HFF-Myc (cell line): ENCODE data around the gene EFCAB5.
"Not testable (repeated sequence)": the region's sequence is repeated elsewhere in the genome, so short reads cannot be mapped to it uniquely, and the experiment has no call there.

Source experiments
- DNase-seq: peaks from one replicate; pipeline ENCODE4 v3.0.0-alpha.2; 2011; ENCODE audit warnings: low read depth; ENCODE audit errors: extremely low read depth
- H3K4me3 ChIP-seq: replicated peaks from 2 replicates; pipeline ENCODE4 v1.5.1; 2011; ENCODE audit warnings: low read depth, mild to moderate bottlenecking, control low read depth, low read length
- TF ChIP-seq, protein P1 (sequence below): IDR thresholded peaks from 2 replicates; pipeline ENCODE4 v1.5.1; 2012; ENCODE audit warnings: mild to moderate bottlenecking, low read depth, low read length, control low read depth; ENCODE audit errors: missing control alignments

EFCAB5 gene

DNA sequence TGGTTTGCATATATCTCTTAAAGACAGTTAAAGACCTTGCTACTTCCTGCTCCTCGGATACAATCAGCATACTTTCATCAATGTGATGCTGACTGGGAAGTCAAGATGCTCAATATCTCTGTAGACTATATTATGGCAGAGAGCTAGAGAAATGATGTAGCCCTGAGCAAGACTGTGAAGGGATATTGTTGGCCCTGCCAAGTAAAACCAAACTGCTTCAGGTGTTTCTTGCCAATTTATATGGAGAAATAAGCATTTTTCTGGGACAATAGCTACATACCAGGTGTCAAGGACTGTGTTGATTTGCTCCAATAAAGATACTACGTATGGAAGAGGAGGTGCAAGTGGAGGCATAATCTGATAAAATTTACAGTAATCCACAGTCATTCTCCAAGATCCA is 4.7 kb upstream of the EFCAB5 start:
- no peak overlapping the region for H3K4me3 ChIP-seq
- TF ChIP-seq, protein P1, sequence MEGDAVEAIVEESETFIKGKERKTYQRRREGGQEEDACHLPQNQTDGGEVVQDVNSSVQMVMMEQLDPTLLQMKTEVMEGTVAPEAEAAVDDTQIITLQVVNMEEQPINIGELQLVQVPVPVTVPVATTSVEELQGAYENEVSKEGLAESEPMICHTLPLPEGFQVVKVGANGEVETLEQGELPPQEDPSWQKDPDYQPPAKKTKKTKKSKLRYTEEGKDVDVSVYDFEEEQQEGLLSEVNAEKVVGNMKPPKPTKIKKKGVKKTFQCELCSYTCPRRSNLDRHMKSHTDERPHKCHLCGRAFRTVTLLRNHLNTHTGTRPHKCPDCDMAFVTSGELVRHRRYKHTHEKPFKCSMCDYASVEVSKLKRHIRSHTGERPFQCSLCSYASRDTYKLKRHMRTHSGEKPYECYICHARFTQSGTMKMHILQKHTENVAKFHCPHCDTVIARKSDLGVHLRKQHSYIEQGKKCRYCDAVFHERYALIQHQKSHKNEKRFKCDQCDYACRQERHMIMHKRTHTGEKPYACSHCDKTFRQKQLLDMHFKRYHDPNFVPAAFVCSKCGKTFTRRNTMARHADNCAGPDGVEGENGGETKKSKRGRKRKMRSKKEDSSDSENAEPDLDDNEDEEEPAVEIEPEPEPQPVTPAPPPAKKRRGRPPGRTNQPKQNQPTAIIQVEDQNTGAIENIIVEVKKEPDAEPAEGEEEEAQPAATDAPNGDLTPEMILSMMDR, result no peak
- no peak for DNase-seq

DNA sequence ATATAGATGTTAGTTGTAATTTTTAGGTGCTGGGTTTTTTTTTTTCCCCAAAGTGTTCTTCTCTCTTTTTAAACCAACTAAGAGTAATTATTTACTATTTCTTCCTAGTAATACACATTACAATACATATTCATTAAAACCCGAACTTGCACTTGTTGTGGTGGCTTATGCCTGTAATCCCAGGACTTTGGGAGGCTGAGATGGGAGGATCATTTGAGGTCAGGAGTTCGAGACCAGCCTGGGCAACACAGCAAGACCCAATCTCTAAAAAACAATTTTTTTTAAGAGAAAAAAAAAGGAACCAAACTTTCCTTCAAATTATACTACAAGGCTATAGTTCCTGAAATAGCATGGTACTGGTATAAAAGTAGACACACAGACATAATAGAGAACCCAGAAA is 3.8 kb downstream of the EFCAB5 start:
- DNase-seq, result no peak
- H3K4me3 ChIP-seq, result no peak overlapping the region
- TF ChIP-seq, protein P1, result no peak

DNA sequence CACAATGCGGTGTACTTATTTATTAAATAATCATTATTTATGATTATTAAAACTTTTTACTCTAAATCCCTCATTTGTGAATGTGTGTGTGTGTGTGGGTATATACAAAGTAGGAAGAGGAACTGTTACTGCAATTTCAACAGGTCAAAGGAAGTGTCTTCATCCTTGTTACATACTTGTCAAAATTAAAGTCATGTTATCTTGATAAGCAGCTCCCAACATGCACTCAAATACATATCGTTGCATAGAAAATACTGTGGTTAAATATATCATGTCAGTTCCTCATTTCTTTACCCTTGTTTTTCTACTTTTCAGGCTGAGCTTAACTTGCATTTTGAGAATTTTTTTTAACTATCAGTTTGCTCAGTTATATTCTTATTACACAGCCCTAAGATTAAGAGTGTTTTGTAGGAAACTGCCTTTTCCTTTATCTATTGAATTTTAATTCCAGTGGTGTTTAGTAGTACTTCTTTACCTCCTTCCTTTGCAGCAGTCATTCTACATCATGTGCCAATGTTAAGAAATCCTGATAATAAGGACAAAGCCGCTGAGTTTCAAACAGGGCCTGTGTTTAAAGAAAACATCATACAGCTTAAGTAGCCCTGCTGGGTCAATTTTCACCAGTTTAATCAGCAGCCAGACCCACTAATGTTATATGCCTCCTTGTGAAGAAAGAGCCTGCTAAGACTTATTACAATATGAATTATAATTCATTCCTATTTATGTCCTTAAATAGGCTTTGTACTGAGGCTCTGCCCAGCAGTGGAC is 7.2 kb downstream of the EFCAB5 start:
- TF ChIP-seq, protein P1, result no peak
- DNase-seq, result no peak
- no peak overlapping the region for H3K4me3 ChIP-seq

DNA sequence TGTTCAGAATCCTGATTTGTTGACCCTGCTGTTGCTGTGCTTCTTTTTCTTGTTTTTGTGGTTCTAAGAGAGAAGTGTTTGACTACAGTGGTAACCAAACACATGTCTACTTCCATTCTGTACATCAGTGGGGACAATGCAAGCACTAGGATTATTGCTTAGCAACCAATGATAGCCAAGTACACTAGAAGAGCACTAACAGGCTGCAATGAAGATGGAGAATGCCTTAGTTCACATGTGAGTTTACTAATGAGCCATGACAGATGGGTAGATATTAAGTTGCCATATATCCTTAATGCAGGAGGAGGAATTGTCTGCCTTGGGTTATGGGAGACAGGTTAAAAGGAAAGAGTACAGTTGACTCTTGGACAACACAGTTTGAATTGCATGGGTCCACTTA is 8.3 kb downstream of the EFCAB5 start:
- TF ChIP-seq, protein P1, result no peak
- DNase-seq, result no peak
- H3K4me3 ChIP-seq, result no peak overlapping the region

DNA sequence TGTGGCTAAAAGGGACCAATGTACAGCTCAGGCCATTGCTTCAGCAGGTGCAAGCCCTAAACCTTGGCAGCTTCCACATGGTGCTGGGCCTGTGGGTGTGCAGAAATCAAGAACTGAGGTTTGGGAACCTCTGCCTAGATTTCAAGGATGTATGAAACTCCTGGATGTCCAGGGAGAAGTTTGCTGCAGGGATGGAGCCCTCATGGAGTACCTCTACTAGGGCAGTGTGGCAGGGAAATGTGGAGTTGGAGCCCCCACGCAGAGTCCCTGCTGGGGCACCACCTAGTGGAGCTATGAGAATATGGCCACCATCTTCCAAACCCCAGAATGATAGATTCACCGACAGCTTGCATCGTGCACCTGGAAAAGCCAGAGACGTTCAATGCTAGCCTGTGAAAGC is 13.0 kb downstream of the EFCAB5 start:
- TF ChIP-seq, protein P1, result peak; percentile 25
- no peak for DNase-seq
- no peak overlapping the region for H3K4me3 ChIP-seq

DNA sequence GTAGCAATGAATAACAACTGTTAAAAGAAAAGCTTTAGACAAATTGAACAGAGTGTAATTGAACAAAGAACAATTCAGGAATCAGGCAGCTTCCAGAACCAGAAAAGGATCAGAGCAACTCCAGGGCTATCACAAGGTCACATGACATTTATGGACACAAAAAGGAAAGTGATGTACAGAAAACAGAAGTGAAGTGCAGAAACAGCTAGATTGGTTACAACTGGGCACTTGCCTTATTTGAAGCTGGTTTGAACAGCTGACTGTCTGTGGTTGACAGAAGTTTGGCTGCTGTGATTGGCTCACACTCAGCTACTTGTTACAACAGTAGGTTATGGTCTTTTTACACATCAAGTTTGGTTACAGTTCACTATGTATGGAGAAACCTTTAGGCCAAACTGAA is 14.8 kb downstream of the EFCAB5 start:
- no peak overlapping the region for H3K4me3 ChIP-seq
- no peak for DNase-seq
- TF ChIP-seq, protein P1, result no peak

DNA sequence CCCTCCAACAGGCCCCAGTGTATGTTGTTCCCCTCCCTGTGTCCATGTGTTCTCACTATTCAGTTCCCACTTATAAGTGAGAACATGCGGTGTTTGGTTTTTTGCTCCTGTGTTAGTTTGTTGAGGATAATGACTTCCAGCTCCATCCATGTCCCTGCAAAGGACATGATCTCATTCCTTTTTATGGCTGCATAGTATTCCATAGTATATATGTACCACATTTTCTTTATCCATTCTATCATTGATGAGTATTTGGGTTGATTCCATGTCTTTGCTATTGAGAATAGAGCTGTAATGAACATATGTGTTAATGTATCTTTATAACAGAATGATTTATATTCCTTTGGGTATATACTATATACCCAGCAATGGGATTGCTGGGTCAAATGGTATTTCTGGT is 16.1 kb downstream of the EFCAB5 start:
- not testable (repeated sequence) for H3K4me3 ChIP-seq, DNase-seq
